Measurements from ENCODE around the gene DNAAF8.

The DNAAF8 gene

DNA sequence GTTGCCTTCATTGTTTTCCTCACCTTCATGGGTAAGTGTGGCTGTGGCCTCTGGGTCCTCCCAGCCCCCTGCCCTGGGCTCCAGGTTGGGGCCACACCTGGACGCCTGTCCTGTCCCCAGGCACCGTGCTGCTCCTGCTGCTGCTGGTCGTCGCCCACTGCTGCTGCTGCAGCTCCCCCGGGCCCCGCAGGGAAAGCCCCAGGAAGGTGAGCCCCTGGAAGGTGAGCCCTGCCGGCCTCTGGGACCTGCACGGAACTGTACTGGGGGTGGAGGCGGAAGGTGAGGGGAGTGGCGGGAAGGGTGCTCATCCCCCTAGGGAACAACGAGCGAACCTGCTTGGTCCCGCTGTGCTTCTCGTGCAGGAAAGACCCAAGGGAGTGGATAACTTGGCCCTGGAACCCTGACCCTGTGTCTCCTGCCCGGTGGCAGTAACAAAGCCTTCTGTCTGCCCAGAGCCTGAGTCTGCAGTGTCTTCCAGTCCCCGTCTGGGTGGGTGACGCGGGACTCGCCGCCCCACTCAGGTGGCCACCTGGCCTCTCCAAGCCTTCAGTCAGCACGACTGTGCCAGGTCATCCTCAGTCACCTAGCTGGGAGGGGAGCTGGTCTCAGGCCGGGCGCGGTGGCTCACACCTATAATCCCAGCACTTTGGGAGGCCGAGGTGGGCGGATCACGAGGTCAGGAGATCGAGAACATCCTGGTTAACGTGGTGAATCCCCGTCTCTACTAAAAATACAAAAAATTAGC is 61.7 kb downstream of the DNAAF8 start:
- TF ChIP-seq, protein P1, sequence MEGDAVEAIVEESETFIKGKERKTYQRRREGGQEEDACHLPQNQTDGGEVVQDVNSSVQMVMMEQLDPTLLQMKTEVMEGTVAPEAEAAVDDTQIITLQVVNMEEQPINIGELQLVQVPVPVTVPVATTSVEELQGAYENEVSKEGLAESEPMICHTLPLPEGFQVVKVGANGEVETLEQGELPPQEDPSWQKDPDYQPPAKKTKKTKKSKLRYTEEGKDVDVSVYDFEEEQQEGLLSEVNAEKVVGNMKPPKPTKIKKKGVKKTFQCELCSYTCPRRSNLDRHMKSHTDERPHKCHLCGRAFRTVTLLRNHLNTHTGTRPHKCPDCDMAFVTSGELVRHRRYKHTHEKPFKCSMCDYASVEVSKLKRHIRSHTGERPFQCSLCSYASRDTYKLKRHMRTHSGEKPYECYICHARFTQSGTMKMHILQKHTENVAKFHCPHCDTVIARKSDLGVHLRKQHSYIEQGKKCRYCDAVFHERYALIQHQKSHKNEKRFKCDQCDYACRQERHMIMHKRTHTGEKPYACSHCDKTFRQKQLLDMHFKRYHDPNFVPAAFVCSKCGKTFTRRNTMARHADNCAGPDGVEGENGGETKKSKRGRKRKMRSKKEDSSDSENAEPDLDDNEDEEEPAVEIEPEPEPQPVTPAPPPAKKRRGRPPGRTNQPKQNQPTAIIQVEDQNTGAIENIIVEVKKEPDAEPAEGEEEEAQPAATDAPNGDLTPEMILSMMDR (IDR thresholded peaks at IDR 0.05; ENCODE audit: extremely low read depth, missing control alignments): no peak
- DNase-seq (ENCODE audit: low spot score): no peak

DNA sequence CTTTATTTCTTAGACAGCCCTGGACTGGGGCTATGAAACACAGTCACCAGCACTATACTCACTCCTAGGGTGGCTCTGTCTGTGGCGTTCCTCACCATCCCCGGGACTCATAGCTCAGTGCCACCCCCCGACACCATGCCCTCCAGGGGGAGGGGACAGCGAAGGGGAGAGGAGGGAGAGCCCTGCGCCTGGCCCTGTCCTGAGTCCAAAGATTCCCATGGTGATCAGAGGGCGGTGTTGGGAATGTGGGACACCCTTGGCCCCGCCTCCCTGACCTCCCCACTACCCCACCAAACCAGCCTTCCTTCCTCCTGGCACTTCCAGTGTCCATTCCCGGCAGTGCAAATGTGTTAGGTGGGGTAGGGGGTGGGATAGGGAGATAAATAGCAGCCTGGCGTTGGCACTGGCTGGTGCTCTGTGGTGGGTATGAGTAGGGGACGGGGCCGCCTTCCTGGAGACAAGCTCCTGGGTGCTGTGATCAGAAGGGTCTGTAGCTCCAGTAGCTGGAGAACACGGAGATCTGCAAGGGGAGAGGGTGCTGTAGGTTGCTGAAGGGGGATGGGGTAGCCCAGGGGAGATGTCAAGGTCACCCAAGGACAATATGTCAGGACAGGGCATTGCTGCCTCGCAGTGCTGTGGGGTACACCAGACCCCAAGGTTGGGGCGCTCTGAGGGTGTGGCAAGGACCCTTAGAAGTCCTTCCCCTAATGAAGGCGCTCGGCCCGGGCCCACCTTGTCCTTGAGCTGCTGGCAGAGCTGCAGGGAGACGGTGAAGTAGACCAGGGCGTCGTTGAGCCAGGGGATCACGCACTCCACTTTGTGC is 62.9 kb downstream of the DNAAF8 start:
- no peak for DNase-seq (ENCODE audit: low spot score)
- TF ChIP-seq, protein P1 (IDR thresholded peaks at IDR 0.05; ENCODE audit: extremely low read depth, missing control alignments): no peak

DNA sequence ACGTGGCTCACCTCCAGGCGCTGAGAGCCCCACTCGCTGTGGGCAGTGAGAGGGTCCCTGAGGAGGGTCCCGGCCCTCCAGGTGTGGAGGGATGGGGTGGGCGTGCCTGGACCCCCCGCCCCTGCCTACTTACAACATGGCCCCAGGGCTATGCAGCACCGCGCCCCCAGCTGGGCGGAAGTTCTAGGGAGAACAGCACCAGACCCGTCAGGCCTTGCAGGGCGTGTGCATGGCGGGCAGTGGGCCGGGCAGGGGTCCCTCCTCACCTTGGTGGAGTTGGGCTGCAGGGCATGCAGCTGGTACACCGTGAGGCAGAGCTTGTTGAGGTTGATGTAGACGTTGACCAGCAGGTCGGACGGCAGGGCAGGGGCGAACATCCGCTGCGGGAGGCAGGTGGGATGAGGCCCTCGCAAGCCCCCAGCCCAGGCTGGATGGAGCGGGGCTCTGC is 63.5 kb downstream of the DNAAF8 start:
- no peak for DNase-seq (ENCODE audit: low spot score)
- TF ChIP-seq, protein P1 (IDR thresholded peaks at IDR 0.05; ENCODE audit: extremely low read depth, missing control alignments): no peak

DNA sequence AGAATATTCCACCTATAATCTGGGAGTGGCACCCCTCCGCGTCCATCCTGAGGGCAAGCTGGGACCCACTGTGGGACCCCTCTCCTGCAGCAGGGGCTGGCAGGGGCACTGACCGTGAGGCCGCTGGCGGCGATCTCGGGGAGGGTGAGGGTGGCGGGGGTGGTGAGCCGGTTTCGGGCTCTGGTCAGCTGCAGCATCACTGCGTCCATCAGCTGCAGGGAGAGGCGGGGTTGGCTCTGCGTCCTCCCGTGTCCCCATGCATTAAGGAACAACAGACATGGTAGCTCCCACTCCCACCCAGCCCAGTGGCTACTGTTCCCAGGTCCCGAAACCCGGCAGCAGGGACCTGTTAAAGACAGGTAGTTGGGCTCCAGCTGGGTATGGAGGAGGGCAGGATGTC is 64.1 kb downstream of the DNAAF8 start:
- no peak for DNase-seq (ENCODE audit: low spot score)
- TF ChIP-seq, protein P1 (IDR thresholded peaks at IDR 0.05; ENCODE audit: extremely low read depth, missing control alignments): no peak

Data from GM20000 (cell line).